GM19099 (cell line): ENCODE data around the gene CBFA2T3.

Source experiments
- POLR2A ChIP-seq: IDR thresholded peaks from 3 replicates; pipeline ENCODE4 v1.6.1; 2011; ENCODE audit warnings: low read depth; ENCODE audit not compliant: insufficient read length; ENCODE audit errors: extremely low read depth

The CBFA2T3 gene

DNA sequence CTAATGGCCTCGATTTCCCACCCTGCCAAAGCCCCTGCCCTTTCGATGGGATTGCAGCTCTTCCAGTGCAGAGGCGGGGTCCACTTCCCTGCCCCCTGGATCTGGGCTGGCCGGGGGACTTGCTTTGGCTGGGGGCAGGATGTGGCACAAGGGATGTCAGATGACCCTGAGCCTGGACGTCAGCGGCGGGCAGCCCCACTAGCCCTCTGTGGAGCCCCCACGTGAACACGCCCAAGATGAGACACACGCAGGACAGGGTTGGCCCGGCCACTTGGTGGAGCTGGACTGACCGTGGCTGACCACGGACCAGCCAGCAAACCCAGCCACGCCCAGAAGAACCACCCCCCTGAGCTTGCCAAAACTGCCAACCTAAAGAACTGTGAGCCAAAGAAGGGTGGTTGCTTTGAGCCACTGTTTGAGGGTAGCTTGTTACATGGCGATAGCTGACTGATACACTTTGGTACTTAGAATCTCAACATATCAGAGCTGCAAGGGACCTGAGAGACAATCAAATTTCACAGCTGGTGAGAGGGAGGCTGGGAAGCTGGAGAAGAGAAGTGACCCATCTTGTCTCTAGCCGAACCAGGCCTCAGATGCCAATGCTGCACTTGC lies 63.9 kb downstream of the CBFA2T3 start:
- TF ChIP-seq POLR2A, result no peak

DNA sequence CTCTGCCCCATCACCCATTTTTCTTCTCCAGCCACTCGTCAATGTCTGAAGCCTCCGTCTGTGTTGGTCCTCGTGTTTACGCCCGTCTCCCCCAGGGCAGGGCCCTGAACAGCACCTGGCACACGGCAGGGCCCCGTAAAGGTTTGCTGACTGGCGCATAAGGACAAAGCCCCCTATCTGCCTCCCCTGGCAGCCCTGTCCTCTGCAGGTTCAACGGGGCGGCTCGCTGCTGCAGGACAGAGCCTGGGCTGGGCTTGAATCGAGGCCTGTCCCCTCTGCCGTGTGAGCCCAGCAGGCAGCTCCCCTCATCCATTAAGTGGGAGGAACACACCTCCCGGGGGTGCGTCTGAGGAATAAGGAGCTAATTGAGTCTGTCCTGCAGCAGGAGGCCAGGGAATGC lies 64.5 kb downstream of the CBFA2T3 start:
- TF ChIP-seq POLR2A, result no peak

DNA sequence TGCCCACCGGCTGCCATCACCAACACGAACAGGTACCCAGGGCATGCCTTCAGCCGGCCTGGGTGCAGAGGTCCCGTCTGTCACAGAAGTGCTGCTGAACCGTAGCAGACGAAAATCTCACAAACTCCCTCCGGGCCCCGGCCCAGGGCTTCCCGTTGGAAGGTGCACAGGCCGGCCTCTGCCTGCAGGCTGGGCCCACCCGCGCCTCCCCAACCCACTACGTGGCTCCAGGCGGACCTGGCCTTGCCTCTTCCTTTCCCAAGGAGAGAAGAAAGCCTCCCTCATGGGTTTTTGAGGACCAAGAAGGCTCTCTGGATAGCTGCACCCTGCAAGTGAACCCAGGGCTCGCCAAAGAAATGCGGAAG lies 65.1 kb downstream of the CBFA2T3 start:
- TF ChIP-seq POLR2A, result no peak

DNA sequence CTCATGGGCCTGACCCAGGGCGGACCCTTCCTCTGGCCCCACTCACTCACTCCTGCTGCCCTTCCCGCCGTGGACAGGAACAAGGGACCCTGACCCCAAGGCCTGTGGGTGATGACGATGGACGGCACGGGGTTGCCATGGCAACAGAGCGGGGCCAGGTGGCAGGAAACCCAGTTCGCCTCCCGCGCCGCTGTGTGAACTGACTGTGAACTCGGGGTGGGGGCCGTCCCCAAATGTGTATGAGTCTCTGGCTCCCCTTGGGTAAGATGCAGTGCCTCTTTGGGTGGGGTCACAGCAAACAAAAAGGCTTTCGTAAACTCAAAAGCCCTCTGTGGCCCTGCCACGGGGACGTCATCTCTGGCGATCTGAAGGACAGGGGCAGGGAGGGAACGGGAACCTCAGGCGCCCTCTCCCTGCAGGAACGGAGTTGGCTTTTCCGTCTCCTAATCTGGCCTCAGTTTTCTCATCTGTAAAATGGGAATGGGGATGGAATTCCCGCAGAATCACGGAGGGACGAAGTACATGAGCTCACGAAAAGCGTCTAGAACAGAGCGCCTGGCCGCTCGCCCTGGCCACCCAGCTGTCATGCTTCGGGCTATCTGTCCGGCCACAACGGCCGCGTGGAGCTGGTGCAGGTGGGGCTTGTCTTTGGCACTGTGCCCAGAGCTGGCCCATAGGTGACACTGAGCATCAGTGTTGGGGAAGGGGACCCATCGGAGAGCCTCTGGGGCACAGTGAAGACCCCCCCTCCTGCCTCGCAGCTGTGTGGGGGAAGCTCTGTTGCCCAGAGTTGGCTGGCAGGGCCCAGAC lies 65.7 kb downstream of the CBFA2T3 start:
- TF ChIP-seq POLR2A, result no peak

DNA sequence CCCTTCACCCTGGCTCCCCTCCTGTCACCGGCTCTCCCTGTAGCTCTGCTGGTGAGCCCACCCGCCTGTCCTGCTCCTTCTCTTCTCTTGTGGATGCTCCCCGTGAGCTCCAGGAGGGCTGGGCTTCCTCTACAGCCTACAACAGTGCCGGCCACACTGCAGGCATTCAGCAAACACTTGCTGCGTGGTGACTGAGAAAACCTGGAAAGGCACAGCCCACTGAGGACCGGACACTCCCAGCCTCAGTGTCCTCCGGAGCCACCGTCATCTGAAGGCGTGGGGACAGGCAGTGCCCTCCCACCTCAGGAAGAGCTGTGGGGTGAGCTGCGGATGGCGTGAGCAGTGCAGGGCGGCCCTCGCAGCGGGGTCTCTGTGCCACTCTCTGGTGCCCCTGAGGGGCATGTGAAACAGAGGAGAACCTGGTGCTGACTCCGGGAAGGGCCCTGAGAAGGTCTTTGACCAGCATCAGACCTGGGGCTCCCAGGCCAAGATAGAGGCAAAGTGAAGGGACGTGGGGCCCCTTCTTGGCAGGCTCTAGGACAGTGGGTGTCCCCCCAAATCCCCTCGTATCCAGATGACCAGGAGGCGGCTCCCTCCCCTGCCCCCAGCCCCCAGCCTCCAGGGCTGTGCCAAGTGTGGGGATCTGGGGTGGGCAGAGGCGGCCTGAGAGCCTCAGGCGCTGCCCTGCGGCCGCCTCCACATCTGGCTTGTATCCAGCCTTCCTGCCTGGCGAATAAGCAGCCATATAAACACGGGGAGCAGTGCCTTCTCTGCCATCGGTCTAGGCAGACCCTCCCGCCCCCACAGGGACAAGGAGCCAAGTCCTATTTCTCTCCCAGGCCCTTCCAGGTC lies 66.5 kb downstream of the CBFA2T3 start:
- no peak for TF ChIP-seq POLR2A

DNA sequence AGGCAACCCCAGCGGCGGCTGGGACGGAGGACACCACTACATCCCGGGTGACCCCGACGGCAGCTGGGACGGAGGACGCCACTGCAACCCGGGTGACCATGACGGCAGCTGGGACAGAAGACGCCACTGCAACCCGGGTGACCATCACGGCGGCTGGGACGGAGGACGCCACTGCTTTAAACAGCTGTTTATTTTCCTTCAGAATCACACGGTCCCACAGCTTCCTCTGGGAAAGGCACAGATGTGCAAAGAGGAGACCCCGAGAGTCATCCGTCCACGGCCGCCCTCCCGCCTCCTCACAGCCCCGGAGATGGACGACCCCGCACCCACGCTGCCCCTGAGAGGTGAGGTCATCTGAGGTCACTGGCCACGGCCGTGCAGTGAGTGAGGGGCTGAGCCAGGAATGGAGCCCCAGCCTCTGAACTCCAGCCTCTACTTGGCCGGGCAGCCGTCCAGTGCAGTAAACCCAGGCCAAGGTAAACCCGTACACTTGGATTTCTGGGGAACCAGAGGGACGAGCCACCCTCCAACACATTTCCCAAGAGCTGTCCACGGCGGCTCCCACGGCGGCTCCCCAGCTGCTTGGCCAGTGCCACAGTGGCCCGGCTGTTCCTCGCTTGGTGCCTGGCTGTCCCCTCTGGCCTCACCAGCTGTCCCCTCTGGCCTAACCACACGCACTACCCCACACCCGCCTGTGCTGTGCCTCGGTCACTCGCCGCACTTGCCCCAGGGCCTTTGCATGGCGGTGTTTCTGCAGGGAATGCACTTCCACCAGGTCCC lies 67.4 kb downstream of the CBFA2T3 start:
- TF ChIP-seq POLR2A, result no peak

DNA sequence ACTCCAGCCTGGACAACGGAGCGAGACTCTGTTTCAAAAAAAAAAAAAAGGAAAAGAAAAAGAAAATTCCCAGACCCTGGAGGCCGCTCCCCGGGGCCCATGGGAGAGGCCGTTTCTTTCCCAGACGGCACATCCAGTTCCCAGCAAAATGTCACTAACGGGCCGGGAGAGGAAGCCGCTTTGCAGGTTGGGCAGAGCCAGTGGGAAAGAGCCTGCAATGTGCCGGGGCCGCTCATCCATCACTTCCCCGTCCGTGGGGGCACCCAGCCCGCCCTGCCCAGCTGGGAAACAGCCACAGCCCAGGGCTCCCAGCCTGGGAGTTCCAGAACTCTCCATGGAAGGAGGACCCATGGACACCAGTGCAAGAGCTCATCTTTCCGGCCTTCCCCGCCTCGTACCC lies 68.7 kb downstream of the CBFA2T3 start:
- TF ChIP-seq POLR2A, result no peak

DNA sequence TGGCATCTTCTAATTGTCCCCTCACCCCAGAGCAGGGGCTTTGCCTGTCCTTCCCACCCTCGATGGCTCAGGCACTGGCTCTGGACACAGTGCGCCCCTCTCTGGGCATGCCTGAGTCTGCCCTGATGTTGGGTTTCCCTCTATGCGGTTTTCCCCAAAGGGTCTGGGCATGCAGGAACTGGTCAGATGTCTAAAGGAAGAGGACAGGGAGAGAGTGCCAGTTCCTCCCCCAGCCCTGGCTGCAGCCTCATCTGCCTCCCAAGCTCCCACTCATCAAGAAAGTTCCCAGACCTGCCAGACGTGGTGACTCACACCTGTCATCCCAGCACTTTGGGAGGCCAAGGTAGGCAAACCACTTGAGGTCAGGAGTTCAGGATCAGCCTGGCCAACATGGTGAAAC lies 69.2 kb downstream of the CBFA2T3 start:
- no peak for TF ChIP-seq POLR2A

DNA sequence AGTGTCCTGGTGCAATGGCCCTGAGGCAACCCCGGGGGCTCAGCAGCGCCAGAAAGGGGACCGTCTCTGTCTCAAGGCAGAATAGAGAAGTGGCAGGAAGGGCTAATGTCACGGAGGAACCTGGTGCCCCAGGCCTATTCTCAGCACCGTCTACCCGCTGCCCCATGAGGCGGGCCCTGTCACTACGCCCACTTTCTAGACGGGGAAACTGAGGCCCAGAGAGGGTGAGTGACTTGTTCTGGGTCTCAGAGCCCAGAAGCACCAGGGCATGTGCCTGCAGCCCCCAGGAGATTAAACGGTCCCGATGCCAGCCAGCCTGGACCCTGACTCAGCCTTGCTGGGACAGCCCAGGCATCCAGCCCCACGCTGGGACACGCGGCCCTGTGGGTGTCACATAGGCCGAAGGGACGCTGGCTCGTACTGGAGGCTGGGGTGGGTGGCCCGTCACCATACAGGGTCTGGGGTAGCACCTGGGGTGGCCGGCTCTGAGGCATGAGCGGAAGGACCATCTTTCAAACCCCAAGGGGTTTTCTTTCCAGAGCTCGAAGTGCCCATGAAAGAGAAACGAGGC lies 70.4 kb downstream of the CBFA2T3 start:
- TF ChIP-seq POLR2A, result no peak

DNA sequence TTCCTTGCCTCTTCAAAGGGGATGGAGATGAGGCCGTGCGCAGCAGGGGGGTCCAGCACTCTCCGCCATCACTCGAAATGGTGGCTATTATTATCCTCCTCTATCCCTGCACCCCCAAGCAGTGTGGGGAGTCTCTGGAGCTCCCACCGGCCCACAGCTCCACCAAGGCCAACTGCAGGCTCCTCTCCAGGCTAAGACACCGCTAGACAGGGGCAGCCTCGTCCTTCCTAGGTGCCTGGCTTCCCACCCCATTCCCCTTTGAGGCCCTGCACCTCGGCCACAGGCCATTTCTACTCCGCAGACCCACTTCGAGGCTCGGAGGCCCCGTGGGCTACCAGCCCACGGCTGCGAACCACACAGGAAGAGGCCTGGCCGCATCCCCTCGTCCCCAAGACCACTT lies 71.0 kb downstream of the CBFA2T3 start:
- no peak for TF ChIP-seq POLR2A

DNA sequence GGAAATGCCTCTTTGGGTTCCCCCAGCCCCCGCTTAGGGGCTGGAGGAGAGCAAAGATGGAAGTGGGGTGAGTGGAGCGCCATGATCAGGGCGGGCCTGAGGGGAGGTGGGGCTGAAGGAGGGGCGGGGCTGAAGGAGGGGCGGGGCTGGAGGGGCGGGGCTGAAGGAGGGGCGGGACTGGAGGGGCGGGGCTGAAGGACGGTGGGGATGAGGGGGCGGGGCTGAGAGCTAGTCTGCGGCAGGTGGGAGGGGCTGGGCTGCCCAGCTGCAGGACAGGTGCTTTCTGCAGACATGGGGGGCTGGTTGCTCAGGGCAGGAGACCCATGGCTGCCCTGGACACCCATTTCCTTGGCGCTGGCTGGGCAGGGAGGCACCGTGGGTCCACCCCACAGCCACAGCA lies 71.4 kb downstream of the CBFA2T3 start:
- no peak for TF ChIP-seq POLR2A

DNA sequence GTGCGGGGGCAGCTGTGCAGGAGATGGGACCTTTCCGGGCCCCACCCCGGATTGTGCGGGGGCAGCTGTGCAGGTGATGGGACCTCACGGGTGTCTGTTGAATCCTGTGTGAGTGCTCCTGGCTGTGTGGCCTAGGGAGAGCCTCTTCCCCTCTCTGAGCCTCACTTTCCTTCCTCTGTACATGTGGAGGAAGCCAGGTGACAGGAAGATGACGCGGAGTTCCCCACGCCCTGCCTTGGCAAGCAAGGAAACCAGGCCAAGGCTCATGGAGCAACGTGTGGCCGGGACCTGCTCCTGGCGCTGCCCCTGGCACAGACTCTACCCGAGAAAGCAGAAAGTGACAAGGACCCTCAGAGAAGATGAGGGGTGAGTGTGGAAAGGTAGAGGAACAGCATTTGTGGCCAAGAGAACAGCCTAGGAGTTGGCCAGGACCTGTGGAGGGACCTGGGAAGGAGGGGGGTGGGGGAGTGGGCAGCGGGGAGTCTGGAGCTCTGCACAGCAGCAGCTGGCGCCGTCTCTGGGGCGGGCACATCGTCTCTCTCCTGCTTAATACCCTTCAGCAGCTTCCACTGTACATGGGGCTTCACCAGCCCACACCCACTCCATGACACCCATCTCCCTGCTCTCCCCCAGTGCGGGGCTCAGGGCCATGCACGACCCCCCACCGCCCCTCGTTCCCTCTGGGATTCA lies 72.2 kb downstream of the CBFA2T3 start:
- TF ChIP-seq POLR2A, result no peak

DNA sequence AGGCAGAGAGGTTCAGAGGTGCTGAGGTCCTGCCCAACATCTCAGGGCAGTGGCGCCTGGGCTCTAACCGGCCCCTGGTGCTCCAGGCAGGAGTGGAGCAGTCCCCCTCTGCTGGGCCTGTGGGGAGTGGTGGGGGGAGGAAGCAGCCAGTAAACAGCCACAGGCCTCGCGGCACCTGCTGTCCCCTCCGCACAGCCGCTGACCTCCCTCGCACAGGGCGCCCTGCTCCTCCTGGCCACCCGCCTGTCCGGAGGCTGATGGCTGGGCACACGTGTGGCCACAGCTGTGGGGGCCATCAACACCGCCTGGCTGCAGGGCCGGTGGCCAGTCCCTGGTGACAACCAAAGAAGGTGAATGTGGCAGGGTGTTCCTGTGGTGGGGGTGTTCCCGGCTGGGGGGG lies 73.7 kb downstream of the CBFA2T3 start:
- TF ChIP-seq POLR2A, result no peak

DNA sequence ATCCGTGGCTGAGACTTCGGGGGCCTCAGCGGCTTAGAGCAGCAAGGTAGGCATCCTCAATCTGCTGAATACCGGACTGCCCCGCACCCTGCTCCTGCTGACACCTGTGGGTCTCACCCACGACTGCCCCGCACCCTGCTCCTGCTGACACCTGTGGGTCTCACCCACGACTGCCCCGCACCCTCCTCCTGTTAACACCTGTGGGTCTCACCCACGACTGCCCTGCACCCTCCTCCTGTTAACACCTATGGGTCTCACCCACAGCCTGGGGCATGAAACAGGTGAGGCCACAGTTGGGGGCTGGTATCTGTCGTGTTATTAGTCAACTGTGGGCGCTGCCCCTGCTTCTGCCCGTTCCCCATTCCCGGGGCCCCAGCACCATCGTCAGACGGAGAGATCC lies 74.3 kb downstream of the CBFA2T3 start:
- TF ChIP-seq POLR2A, result no peak

DNA sequence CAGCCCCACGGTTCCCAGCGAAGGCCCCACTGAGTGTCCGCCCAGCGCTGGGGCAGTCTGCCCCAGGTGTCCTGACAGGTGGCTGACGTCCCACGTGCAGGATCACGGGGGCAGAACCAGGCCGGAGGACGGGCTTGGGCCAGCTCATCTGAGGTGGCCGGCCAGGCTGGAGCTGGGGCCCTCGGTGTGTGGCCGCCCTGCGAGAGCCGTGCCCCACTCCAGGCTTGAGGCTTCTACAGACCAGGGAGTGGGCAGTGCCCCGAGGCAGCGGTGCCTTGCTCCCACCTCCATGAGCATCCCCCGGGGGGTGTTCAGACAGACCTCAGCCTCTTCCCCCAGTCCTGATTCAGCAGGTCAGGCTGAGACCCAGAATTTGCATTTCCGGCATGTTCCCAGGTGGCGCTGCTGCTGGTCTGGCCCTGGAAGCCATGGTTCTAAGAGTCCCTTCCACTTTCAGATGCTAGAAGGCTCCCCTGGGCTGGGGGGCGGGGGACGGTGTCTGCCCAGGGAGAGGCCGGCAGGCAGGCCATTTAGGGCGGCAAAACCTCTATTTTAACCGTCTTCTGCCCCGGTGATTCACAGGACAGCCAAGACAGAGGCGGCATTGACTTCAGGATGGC lies 75.2 kb downstream of the CBFA2T3 start:
- TF ChIP-seq POLR2A, result no peak
